ENCODE results near the gene SOX5.
"Not testable (repeated sequence)": the region's sequence is repeated elsewhere in the genome, so short reads cannot be mapped to it uniquely, and the experiment has no call there.

Gene SOX5

GRCh38 chr12:23510484-23510883 is 439.0 kb downstream of the SOX5 start:
- H3K4me2 ChIP-seq = no peak overlapping the region
- H3K27me3 ChIP-seq = no peaks in the 10 kb centered on the region
- H3K36me3 ChIP-seq = no peaks in the 10 kb centered on the region

GRCh38 chr12:23509832-23510231 is 439.6 kb downstream of the SOX5 start:
- not testable (repeated sequence) for H3K36me3 ChIP-seq; H3K27me3 ChIP-seq; H3K9ac ChIP-seq; H3K4me3 ChIP-seq; H3K4me1 ChIP-seq; H3K9me3 ChIP-seq (replicated peaks in 1 of 11); H3K4me2 ChIP-seq; H4K20me1 ChIP-seq; H3K27ac ChIP-seq

More at GRCh38 chr12:23510484-23510883, 439.0 kb downstream of the SOX5 start:
- H3K4me3 ChIP-seq = no peak overlapping the region
- no peak overlapping the region for H3K9ac ChIP-seq
- H3K9me3 ChIP-seq (replicated peaks in 1 of 11) = no peaks in the 10 kb centered on the region
- H4K20me1 ChIP-seq = no peaks in the 10 kb centered on the region
- TF ChIP-seq Cebpa-rat (IDR thresholded peaks at IDR 0.05) = no peak
- H3K27ac ChIP-seq = no peak overlapping the region
- no peaks in the 10 kb centered on the region for H3K4me1 ChIP-seq

- H3K4me1 ChIP-seq; H3K9me3 ChIP-seq (replicated peaks in 1 of 11); H3K27me3 ChIP-seq; H3K27ac ChIP-seq; H3K36me3 ChIP-seq; H4K20me1 ChIP-seq; H3K4me2 ChIP-seq; H3K9ac ChIP-seq; H3K4me3 ChIP-seq: not testable (repeated sequence)
These were observed 441.7 kb downstream of the SOX5 start for GRCh38 chr12:23507785-23508184.

- not testable (repeated sequence) for H3K9ac ChIP-seq, H3K4me2 ChIP-seq
These were observed 443.7 kb downstream of the SOX5 start for GRCh38 chr12:23505736-23506135.

GRCh38 chr12:23504641-23505399 is 444.6 kb downstream of the SOX5 start:
- Histone ChIP-seq H3K4me2 (no peak overlapping the region), H3K4me3 (no peak overlapping the region), H3K9ac (no peak overlapping the region), H4K20me1 (no peaks in the 10 kb centered on the region), H3K27me3 (no peaks in the 10 kb centered on the region), H3K27ac (no peak overlapping the region), H3K36me3 (no peaks in the 10 kb centered on the region), H3K4me1 (no peaks in the 10 kb centered on the region), H3K9me3 (replicated peaks in 1 of 11) (no peaks in the 10 kb centered on the region)
- no peak for TF ChIP-seq Cebpa-rat (IDR thresholded peaks at IDR 0.05)

More at GRCh38 chr12:23505736-23506135, 443.7 kb downstream of the SOX5 start:
- H3K27me3 ChIP-seq; H3K27ac ChIP-seq; H3K4me3 ChIP-seq; H3K36me3 ChIP-seq; H3K4me1 ChIP-seq; H4K20me1 ChIP-seq; H3K9me3 ChIP-seq (replicated peaks in 1 of 11): not testable (repeated sequence)

- Histone ChIP-seq H3K4me3 (no peak overlapping the region), H3K9ac (no peak overlapping the region), H3K9me3 (replicated peaks in 1 of 11) (no peaks in the 10 kb centered on the region), H3K4me1 (no peaks in the 10 kb centered on the region), H3K36me3 (no peaks in the 10 kb centered on the region), H3K27me3 (no peaks in the 10 kb centered on the region), H4K20me1 (no peaks in the 10 kb centered on the region), H3K27ac (no peak overlapping the region), H3K4me2 (no peak overlapping the region)
- no peak for TF ChIP-seq Cebpa-rat (IDR thresholded peaks at IDR 0.05)
These were observed 445.4 kb downstream of the SOX5 start for GRCh38 chr12:23504043-23504442.

- no peak overlapping the region for H3K4me2 ChIP-seq
- H3K4me3 ChIP-seq = no peak overlapping the region
- TF ChIP-seq Cebpa-rat (IDR thresholded peaks at IDR 0.05) = no peak
- no peaks in the 10 kb centered on the region for H3K27me3 ChIP-seq
- H3K27ac ChIP-seq = no peak overlapping the region
- H3K9ac ChIP-seq = no peak overlapping the region
- no peaks in the 10 kb centered on the region for H3K4me1 ChIP-seq
- no peaks in the 10 kb centered on the region for H4K20me1 ChIP-seq
- no peaks in the 10 kb centered on the region for H3K36me3 ChIP-seq
- 0 out of 22 replicates have a peak, but pooled peaks cover 0 to 3% (median 0%) of the 10 kb centered on the region in 11 experiments for H3K9me3 ChIP-seq (replicated peaks in 1 of 11)
These were observed 445.9 kb downstream of the SOX5 start for GRCh38 chr12:23503544-23503943.

GRCh38 chr12:23502259-23502658 is 447.2 kb downstream of the SOX5 start:
- H3K4me1 ChIP-seq = no peaks in the 10 kb centered on the region
- 0 out of 22 replicates have a peak, but pooled peaks cover 0 to 3% (median 0%) of the 10 kb centered on the region in 11 experiments for H3K9me3 ChIP-seq (replicated peaks in 1 of 11)
- no peaks in the 10 kb centered on the region for H3K27me3 ChIP-seq
- H3K36me3 ChIP-seq = no peaks in the 10 kb centered on the region
- H3K4me3 ChIP-seq = no peak overlapping the region
- no peak for TF ChIP-seq Cebpa-rat (IDR thresholded peaks at IDR 0.05)
- H3K4me2 ChIP-seq = no peak overlapping the region
- H3K27ac ChIP-seq = no peak overlapping the region
- no peaks in the 10 kb centered on the region for H4K20me1 ChIP-seq
- no peak overlapping the region for H3K9ac ChIP-seq

GRCh38 chr12:23495472-23495871 is 454.0 kb downstream of the SOX5 start:
- Histone ChIP-seq H3K9ac (no peak overlapping the region), H3K4me3 (no peak overlapping the region), H3K36me3 (no peaks in the 10 kb centered on the region), H3K27me3 (no peaks in the 10 kb centered on the region), H3K4me2 (no peak overlapping the region), H4K20me1 (no peaks in the 10 kb centered on the region), H3K4me1 (no peaks in the 10 kb centered on the region), H3K9me3 (replicated peaks in 1 of 11) (peaks cover 5 to 13% (median 10%) of the 10 kb centered on the region in 11 experiments; a peak in 18 of 22 replicates), H3K27ac (no peak overlapping the region)
- no peak for TF ChIP-seq Cebpa-rat (IDR thresholded peaks at IDR 0.05)

GRCh38 chr12:23493672-23494071 is 455.8 kb downstream of the SOX5 start:
- no peaks in the 10 kb centered on the region for H3K4me1 ChIP-seq
- no peak for TF ChIP-seq Cebpa-rat (IDR thresholded peaks at IDR 0.05)
- no peaks in the 10 kb centered on the region for H3K27me3 ChIP-seq
- no peak overlapping the region for H3K27ac ChIP-seq
- H3K4me3 ChIP-seq = no peak overlapping the region
- peaks cover 5 to 15% (median 11%) of the 10 kb centered on the region in 11 experiments; a peak in 18 of 22 replicates for H3K9me3 ChIP-seq (replicated peaks in 1 of 11)
- no peaks in the 10 kb centered on the region for H4K20me1 ChIP-seq
- no peak overlapping the region for H3K4me2 ChIP-seq
- no peaks in the 10 kb centered on the region for H3K36me3 ChIP-seq
- H3K9ac ChIP-seq = no peak overlapping the region

- H4K20me1 ChIP-seq, H3K9ac ChIP-seq, H3K27ac ChIP-seq, H3K27me3 ChIP-seq, H3K4me2 ChIP-seq, H3K4me1 ChIP-seq, H3K36me3 ChIP-seq, H3K4me3 ChIP-seq: not testable (repeated sequence)
- peaks cover 5 to 15% (median 10%) of the 10 kb centered on the region in 11 experiments; a peak in 18 of 22 replicates for H3K9me3 ChIP-seq (replicated peaks in 1 of 11)
These were observed 458.4 kb downstream of the SOX5 start for GRCh38 chr12:23491029-23491428.
